Right lobe of liver (tissue), 6 donors: Measurements from ENCODE around the gene SLC22A1. TPM values are rescaled to one million over a fixed set of nuclear protein-coding genes. Genes with fewer than 3 reads are reported as not detected.
"Not testable (repeated sequence)": the region's sequence is repeated elsewhere in the genome, so short reads cannot be mapped to it uniquely, and the experiment has no call there.

ENCODE experiments used
- ATAC-seq, 4 donors: fragments of 200-7000 bp; cut with Tn5 transposase; one replicate each; pipeline ENCODE4 v1.9.1; 2020; ENCODE audit warnings: mild to moderate bottlenecking in 4 of 4, moderate library complexity in 4 of 4
- DNase-seq, 3 donors: peaks; one replicate each; pipeline ENCODE4 v3.0.0-alpha.2; 2020
- H3K27ac ChIP-seq, 3 donors: fragments of 200-600 bp; one replicate each; pipeline ENCODE4 v1.8.0; 2022
- H3K27me3 ChIP-seq, 2 donors: fragments of 200-600 bp; one replicate each; pipeline ENCODE4 v1.8.0; 2022
- H3K36me3 ChIP-seq, 4 donors: fragments of 200-600 bp; sonication (generic) in 1 of 4; one replicate each; pipeline versions ENCODE4 v1.5.1 to v1.8.0; 2017 to 2022; ENCODE audit warnings: control low read depth in 1 of 4
- H3K4me1 ChIP-seq, 4 donors: fragments of 200-600 bp; sonication (generic) in 1 of 4; one replicate each; pipeline versions ENCODE4 v1.5.1 to v1.8.0; 2017 to 2022; ENCODE audit warnings: control low read depth in 1 of 4
- H3K4me3 ChIP-seq, 3 donors: fragments of 200-600 bp; one replicate each; pipeline ENCODE4 v1.8.0; 2022
- H3K9me3 ChIP-seq, 4 donors: fragments of 200-600 bp; sonication (generic) in 1 of 4; one replicate each; pipeline versions ENCODE4 v1.5.1 to v1.8.0; 2017 to 2022; ENCODE audit warnings: control low read depth in 1 of 4
- POLR2A ChIP-seq: fragments of 450-650 bp; IDR thresholded peaks from one replicate; pipeline ENCODE4 v1.6.1; 2017; ENCODE audit warnings: antibody characterized with exemption, mild to moderate bottlenecking
- WGBS: methylation state at CpG from one replicate; pipeline ENCODE4 v1.1.6; 2018; ENCODE audit warnings: low coverage, low lambda C conversion rate; ENCODE audit not compliant: insufficient coverage; ENCODE audit errors: missing lambda C conversion rate; 5-methylcytosine and 5-hydroxymethylcytosine counted together
- intact Hi-C, 2 donors: fragments of 100-400 bp; cut with DNase I; formaldehyde crosslinking; loops; one replicate each; pipeline versions ENCODE4 v1.11.2 to v1.14.1; 2022
- total RNA-seq, 6 experiments: library from RNA; depleted of rRNA in 2 of 6; stranded (reverse); fragments of >200 nt in 2 of 6; fragmentation: NEBNext Ultra II Directional in 3 of 6; extraction: Animal tissue kit (Norgen Biotek cat#: 25700) in 3 of 6; gene quantifications; one replicate each; pipeline versions ENCODE4 v1.1.0 to v1.2.4, GENCODE V29; 2016 to 2023
- TF ChIP-seq, protein P1 (sequence below), 4 donors: fragments of 200-600 bp in 3 of 4; fragments of 450-650 bp in 1 of 4; IDR thresholded peaks; one replicate each; pipeline versions ENCODE4 v1.5.1 to v1.8.0; 2016 to 2022; ENCODE audit warnings: antibody characterized with exemption in 4 of 4, mild to moderate bottlenecking in 2 of 4
- donor health status: DM: no; HTN: yes; CAD: no.
- donor health status: DM: no; HTN: no; CAD: no.
- donor health status: DM: no; HTN: no; CAD: no.
- donor health status: DM: no; HTN: yes; CAD: no.
- donor health status: DM: no; HTN: yes; CAD: no.

Gene SLC22A1
- total RNA-seq, 6 experiments from 2014 or later = 190 to 1,656 (median 769) TPM

DNA sequence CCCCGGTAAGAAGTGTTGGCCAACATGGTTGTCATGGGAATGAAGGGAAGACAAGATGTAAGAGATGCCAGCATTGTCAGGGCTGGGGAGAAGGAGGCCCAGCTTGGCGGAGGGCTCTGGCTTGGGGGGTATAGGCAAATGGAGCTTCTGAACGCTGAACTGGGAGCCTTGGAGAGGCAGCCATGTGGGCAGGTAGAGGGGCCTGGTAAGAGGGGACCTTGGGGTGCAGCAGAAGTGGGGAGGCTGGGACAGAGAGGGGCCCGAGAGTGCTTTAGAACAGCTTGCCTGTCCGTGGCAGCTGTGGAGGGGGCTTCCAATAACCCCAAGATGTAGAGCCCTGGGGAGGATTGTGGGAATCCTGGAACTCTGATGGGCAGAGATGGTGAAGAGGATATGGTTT, 3.0 kb downstream of the SLC22A1 start:
- DNase-seq (no peak), ATAC-seq (peak; percentile 0 to 8 (median 2))
- no peaks in the 10 kb centered on the region for H3K27me3 ChIP-seq
- no peaks in the 10 kb centered on the region for H3K9me3 ChIP-seq
- intact Hi-C loops = no loop called here
- peak overlapping the region in 2 of 3 donors; percentile 76 to 85 for H3K4me3 ChIP-seq
- H3K36me3 ChIP-seq = peaks cover 0 to 10% (median under 1%) of the 10 kb centered on the region in 4 donors
- TF ChIP-seq, protein P1, sequence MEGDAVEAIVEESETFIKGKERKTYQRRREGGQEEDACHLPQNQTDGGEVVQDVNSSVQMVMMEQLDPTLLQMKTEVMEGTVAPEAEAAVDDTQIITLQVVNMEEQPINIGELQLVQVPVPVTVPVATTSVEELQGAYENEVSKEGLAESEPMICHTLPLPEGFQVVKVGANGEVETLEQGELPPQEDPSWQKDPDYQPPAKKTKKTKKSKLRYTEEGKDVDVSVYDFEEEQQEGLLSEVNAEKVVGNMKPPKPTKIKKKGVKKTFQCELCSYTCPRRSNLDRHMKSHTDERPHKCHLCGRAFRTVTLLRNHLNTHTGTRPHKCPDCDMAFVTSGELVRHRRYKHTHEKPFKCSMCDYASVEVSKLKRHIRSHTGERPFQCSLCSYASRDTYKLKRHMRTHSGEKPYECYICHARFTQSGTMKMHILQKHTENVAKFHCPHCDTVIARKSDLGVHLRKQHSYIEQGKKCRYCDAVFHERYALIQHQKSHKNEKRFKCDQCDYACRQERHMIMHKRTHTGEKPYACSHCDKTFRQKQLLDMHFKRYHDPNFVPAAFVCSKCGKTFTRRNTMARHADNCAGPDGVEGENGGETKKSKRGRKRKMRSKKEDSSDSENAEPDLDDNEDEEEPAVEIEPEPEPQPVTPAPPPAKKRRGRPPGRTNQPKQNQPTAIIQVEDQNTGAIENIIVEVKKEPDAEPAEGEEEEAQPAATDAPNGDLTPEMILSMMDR (IDR thresholded peaks at IDR 0.05) = no peak
- TF ChIP-seq POLR2A = no peak
- peak overlapping the region; percentile 91 to 99 (median 97) for H3K27ac ChIP-seq
- WGBS = 31% methylated on average over 5 of the region's 5 CpGs
- peaks cover 0 to 38% (median 14%) of the 10 kb centered on the region in 4 donors for H3K4me1 ChIP-seq

DNA sequence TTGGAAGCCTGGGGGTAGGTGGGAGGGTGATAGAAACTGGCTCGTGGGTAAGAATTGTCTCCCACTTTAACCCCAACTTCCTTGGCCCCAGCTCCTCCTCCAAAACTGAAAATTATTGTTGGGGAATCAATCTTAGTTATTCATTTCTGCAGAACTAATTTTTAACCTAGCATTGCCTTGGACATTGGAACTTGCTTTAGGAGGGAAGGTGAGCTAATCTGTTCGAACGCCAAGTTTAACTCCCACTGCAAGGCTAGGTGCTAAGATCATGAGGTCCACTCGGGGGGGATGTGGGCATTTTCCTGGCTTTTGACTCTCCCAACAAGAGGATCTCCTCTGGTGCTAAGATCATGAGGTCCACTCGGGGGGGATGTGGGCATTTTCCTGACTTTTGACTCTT, 3.5 kb downstream of the SLC22A1 start:
- DNase-seq = peak in 1 of 3 donors; percentile 74
- Histone ChIP-seq H3K36me3 (peaks cover 0 to 14% (median under 1%) of the 10 kb centered on the region in 4 donors), H3K27ac (peak overlapping the region; percentile 91 to 99 (median 97)), H3K4me1 (peaks cover 0 to 39% (median 14%) of the 10 kb centered on the region in 4 donors), H3K4me3 (peak overlapping the region in 2 of 3 donors; percentile 76 to 85)
- H3K27me3 ChIP-seq, intact Hi-C loops, H3K9me3 ChIP-seq: not testable (repeated sequence)
- 30% methylated on average over 4 of the region's 5 CpGs for WGBS
- ATAC-seq = peak; percentile 31 to 57 (median 45)
- TF ChIP-seq POLR2A = peak; percentile 41

DNA sequence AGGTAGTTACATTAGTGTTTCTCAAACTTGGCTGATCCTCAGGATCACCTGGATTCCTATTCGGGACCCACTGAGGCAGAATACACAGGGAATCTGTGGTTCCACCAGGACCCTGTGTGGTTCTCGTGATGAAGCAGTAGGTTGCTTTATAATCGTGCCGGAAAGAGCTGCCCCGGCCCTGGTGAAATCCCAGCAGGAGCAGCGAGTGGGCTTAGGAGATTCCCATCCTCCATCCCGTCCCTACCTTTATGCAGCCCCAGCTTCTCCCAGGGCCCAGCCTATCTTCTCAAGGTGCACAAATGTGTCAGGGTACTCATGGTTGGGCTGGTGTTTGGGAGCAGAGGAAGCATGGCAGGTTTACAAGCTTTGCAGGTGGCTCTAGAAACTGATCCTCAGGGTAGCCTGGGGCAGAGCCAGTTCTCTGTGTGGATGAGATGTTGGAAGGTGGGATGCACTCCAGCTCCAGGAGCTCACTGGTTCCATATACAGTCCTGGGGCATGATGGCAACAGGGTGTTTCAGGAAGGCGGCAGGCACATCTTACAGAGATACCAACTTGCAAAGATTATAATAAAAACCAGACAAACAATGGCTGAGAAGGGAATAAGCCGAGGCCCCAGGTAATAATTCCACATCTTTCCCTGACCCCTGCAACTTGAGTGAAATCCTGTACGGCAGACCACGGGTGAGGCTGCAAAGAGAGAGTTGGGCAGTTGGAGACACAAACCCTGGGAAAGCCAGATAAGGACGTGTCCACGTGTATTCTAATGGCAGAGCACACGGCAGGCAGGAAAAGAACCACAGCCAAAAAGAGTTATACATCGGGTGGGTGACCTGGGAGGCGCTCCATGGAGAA, 5.9 kb downstream of the SLC22A1 start:
- H3K36me3 ChIP-seq = peaks cover 0 to 28% (median 1%) of the 10 kb centered on the region in 4 donors
- DNase-seq = no peak
- WGBS = 52% methylated on average over 14 of the region's 16 CpGs

DNA sequence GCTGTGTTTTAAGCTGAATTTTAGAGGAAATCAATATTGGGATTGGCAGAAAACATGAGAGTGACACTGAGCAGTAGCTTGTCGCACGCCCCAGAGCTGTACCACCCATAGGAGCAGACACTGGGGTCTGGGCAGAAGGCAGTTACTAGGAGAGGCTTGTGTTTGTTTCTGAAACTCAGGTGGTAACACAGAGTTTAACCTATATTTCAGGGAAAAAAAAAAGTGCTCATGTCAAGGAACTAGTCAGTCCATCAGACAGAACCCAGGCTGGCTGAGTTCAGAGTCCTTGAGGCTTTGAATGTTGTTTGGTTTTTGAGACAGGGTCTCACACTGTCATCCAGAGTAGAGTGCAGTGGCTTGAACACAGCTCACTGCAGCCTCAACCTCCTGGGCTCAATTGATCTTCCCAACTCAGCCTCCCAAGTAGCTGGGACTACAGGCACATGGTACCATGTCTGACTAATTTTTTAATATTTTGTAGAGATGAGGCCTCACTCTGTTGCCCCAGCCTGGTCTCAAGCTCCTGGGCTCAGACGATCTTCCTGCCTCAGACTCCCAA, 6.6 kb downstream of the SLC22A1 start:
- Histone ChIP-seq H3K4me1 (peaks cover 0 to 43% (median 17%) of the 10 kb centered on the region in 4 donors), H3K27me3 (no peaks in the 10 kb centered on the region), H3K27ac (peak overlapping the region in 2 of 3 donors; percentile 61 to 74), H3K4me3 (no peak overlapping the region), H3K36me3 (peaks cover 0 to 35% (median 1%) of the 10 kb centered on the region in 4 donors), H3K9me3 (no peaks in the 10 kb centered on the region)
- TF ChIP-seq, protein P1 (IDR thresholded peaks at IDR 0.05) = no peak
- no peak for TF ChIP-seq POLR2A
- intact Hi-C loops = no loop called here
- 75% methylated on average over 2 of the region's 3 CpGs for whole genome bisulfite sequencing
- no peak for ATAC-seq
- no peak for DNase-seq

More for the DNA sequence above, 5.9 kb downstream of the SLC22A1 start:
- ATAC-seq = peak in 3 of 4 donors; percentile 6 to 20 (median 10)
- no peaks in the 10 kb centered on the region for H3K9me3 ChIP-seq
- peaks cover 0 to 41% (median 14%) of the 10 kb centered on the region in 4 donors for H3K4me1 ChIP-seq
- H3K27me3 ChIP-seq = no peaks in the 10 kb centered on the region
- intact Hi-C loops = no loop called here
- no peak overlapping the region for H3K4me3 ChIP-seq
- TF ChIP-seq, protein P1 (IDR thresholded peaks at IDR 0.05) = no peak
- TF ChIP-seq POLR2A = no peak
- H3K27ac ChIP-seq = peak overlapping the region in 2 of 3 donors; percentile 61 to 74
